ENCODE results near the gene BCL2L15. TPM values are rescaled to one million over a fixed set of nuclear protein-coding genes. Genes with fewer than 3 reads are reported as not detected.

Gene BCL2L15
- total RNA-seq, 1 experiment from 2014 or later = 1.1 TPM

DNA sequence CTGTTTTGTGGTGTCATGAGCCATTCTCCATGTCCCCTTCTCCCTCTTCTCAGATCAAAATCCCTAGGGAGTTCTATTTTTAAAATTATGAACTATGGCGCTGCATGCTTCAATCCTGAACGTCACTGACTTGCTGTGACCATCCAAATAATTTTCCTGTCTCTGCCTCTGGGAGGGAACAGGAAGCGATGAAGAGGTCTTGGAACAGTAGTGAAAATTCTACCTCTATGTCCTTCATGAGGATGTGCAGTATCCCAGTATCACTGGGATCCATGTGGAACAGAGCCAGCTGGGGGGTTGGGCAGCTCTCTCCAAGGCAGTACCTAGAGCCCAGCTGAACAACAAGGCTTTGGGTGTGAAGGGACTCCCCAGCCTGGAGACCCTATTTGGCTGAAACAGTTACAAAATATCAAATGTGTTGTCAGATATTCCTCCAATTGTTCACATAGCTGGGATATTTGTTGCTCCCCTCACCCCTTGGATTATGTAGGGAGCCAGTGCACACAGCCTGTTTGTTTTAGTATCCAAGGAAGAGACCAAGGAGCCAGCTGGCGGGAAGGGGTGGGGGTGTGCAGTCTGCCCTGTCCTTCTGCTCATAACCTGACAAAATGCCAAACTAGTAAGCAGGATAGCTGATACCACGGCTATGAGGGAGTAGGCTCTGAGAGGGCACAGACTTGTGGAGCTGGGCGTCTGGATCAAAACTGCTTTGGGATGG, 25.4 kb upstream of the BCL2L15 start:
- CTCF ChIA-PET = no interaction called here
- H3K27me3 ChIP-seq (replicated peaks; ENCODE audit: insufficient read depth, low read depth, low read length, poor library complexity) = no peaks in the 10 kb centered on the region
- TF ChIP-seq, protein P1, sequence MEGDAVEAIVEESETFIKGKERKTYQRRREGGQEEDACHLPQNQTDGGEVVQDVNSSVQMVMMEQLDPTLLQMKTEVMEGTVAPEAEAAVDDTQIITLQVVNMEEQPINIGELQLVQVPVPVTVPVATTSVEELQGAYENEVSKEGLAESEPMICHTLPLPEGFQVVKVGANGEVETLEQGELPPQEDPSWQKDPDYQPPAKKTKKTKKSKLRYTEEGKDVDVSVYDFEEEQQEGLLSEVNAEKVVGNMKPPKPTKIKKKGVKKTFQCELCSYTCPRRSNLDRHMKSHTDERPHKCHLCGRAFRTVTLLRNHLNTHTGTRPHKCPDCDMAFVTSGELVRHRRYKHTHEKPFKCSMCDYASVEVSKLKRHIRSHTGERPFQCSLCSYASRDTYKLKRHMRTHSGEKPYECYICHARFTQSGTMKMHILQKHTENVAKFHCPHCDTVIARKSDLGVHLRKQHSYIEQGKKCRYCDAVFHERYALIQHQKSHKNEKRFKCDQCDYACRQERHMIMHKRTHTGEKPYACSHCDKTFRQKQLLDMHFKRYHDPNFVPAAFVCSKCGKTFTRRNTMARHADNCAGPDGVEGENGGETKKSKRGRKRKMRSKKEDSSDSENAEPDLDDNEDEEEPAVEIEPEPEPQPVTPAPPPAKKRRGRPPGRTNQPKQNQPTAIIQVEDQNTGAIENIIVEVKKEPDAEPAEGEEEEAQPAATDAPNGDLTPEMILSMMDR (conservative IDR thresholded peaks at IDR 0.05; ENCODE audit: low read depth, low read length) = no peak
- TF ChIP-seq EZH2 (IDR thresholded peaks at IDR 0.05; ENCODE audit: borderline replicate concordance, low read depth, low read length, poor library complexity, severe bottlenecking) = no peak
- no peaks in the 10 kb centered on the region for H3K9me3 ChIP-seq (ENCODE audit: low read depth, low read length, poor library complexity, severe bottlenecking)
- H3K4me3 ChIP-seq (ENCODE audit: low read depth, low read length, poor library complexity, severe bottlenecking) = no peak overlapping the region
- no peak for DNase-seq (ENCODE audit: low spot score)
- peaks cover 5% of the 10 kb centered on the region for H3K4me1 ChIP-seq (ENCODE audit: insufficient read depth, low read length, poor library complexity, severe bottlenecking)
- POLR2A ChIA-PET (ENCODE audit: low non-redundant PET) = no interaction called here
- intact Hi-C loops (cut with micrococcal nuclease; ENCODE audit: unreplicated experiment) = no loop called here
- BruUV-seq (replicated peaks) = no TSS peak
- peaks cover 51% of the 10 kb centered on the region for H3K36me3 ChIP-seq (ENCODE audit: insufficient read depth, low read length, poor library complexity, severe bottlenecking)
- no peak overlapping the region for H3K27ac ChIP-seq (ENCODE audit: low read depth, low read length, poor library complexity, severe bottlenecking)

DNA sequence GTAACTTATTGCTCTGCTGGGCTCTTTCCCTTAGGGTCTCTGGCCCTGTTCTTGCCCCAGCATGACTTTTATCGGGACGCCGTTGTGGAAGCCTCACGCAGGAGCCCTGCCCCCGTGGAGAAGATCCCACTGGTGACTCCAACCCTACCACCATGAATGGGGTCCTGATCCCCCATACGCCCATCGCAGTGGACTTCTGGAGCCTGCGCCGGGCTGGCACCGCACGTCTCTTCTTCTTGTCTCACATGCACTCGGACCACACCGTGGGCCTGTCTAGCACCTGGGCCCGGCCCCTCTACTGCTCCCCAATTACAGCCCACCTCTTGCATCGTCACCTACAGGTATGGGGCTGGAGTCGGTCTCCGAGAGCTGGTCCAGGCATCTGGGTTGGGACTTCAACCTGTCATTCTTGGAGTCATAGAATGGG, 18.1 kb upstream of the BCL2L15 start:
- Histone ChIP-seq H3K4me1 (ENCODE audit: insufficient read depth, low read length, poor library complexity, severe bottlenecking) (peaks cover 10% of the 10 kb centered on the region), H3K36me3 (ENCODE audit: insufficient read depth, low read length, poor library complexity, severe bottlenecking) (peaks cover 60% of the 10 kb centered on the region), H3K27me3 (replicated peaks; ENCODE audit: insufficient read depth, low read depth, low read length, poor library complexity) (no peaks in the 10 kb centered on the region), H3K4me3 (ENCODE audit: low read depth, low read length, poor library complexity, severe bottlenecking) (peak overlapping the region; percentile 86), H3K9me3 (ENCODE audit: low read depth, low read length, poor library complexity, severe bottlenecking) (no peaks in the 10 kb centered on the region), H3K27ac (ENCODE audit: low read depth, low read length, poor library complexity, severe bottlenecking) (peak overlapping the region; percentile 86)
- BruUV-seq (replicated peaks) = no TSS peak
- CTCF ChIA-PET = interaction anchor here (0.7 kb wide), 1 partner anchor 11 kb away, joined by 4 read pairs; no protein-coding TSS in a partner anchor
- TF ChIP-seq EZH2 (IDR thresholded peaks at IDR 0.05; ENCODE audit: borderline replicate concordance, low read depth, low read length, poor library complexity, severe bottlenecking) = no peak
- TF ChIP-seq, protein P1 (conservative IDR thresholded peaks at IDR 0.05; ENCODE audit: low read depth, low read length) = no peak
- no peak for DNase-seq (ENCODE audit: low spot score)
- POLR2A ChIA-PET (ENCODE audit: low non-redundant PET) = no interaction called here
- intact Hi-C loops (cut with micrococcal nuclease; ENCODE audit: unreplicated experiment) = loop anchor here (1.0 to 2.0 kb wide), 2 partner anchors 24 to 71 kb away; partner anchors contain the start of gene HIPK1

DNA sequence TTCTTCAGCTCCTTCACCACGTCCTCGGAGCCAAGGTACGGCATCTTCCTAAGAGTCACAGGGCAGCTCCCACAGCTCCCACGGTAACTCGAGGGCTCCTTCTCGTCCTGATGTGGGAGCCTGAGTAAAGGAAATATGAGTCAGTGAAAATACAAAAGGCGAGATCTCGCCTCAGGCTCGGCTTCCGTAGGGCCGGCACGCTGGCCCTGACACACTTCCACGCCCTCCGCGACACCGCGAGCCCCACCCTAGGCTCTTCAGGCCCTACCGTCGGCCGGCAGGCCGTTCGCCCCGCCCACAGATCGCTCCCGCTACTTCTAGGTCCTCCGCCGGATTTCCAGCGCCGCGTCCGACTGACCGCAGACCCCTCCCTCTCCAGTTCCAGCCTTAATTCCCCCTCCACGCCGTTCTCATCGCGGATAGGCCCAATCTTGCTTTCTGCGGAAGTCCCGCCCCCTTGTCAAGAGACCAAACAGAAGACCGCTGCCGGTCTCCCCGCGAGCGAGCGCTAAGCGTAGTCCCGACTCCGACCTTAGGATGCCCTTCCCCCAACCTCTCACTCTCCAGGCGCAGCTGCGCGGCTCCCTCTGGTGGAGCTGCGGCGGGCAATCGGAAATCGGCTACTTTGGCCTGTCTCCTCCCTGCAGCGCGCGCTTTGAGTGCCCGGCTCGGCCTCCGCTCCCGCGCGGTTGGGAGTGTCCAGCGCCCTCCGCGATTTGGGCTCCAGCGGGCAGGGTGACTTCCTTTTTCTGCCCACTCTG, 17.5 kb upstream of the BCL2L15 start, which contains the start of the genes AP4B1 and DCLRE1B:
TSS of gene AP4B1 (minus strand) at position 126 of the 761 bp plus-strand sequence. CDS start at position 44, 82 bp downstream.
TSS of gene DCLRE1B (plus strand) at position 653 of the 761 bp plus-strand sequence. CDS start 261 bp downstream, outside the sequence.
- peak within 1 kb of the TSS; percentile 86 for H3K4me3 ChIP-seq (ENCODE audit: low read depth, low read length, poor library complexity, severe bottlenecking)
- H3K9me3 ChIP-seq (ENCODE audit: low read depth, low read length, poor library complexity, severe bottlenecking) = no peaks in the 10 kb centered on the region
- intact Hi-C loops (cut with micrococcal nuclease; ENCODE audit: unreplicated experiment) = loop anchor here (1.0 to 2.0 kb wide), 2 partner anchors 24 to 70 kb away; partner anchors contain the start of gene HIPK1
- ChIA-PET POLR2A (ENCODE audit: low non-redundant PET) (no interaction called here), CTCF (interaction anchor here (0.5 to 2.1 kb wide), 3 partner anchors 24 to 187 kb away, joined by 3 to 6 read pairs (median 6); partner anchors contain the start of gene HIPK1)
- H3K27me3 ChIP-seq (replicated peaks; ENCODE audit: insufficient read depth, low read depth, low read length, poor library complexity) = no peaks in the 10 kb centered on the region
- H3K36me3 ChIP-seq (ENCODE audit: insufficient read depth, low read length, poor library complexity, severe bottlenecking) = peaks cover 60% of the 10 kb centered on the region
- DNase-seq (ENCODE audit: low spot score) = peak; percentile 100
- peaks cover 10% of the 10 kb centered on the region for H3K4me1 ChIP-seq (ENCODE audit: insufficient read depth, low read length, poor library complexity, severe bottlenecking)
- TF ChIP-seq, protein P1 (conservative IDR thresholded peaks at IDR 0.05; ENCODE audit: low read depth, low read length) = peak; percentile 70
- TF ChIP-seq EZH2 (IDR thresholded peaks at IDR 0.05; ENCODE audit: borderline replicate concordance, low read depth, low read length, poor library complexity, severe bottlenecking) = no peak
- no TSS peak for BruUV-seq (replicated peaks)
- peak within 1 kb of the TSS; percentile 86 for H3K27ac ChIP-seq (ENCODE audit: low read depth, low read length, poor library complexity, severe bottlenecking)

Data from A673 (cell line).